Body of pancreas (tissue), 4 donors: ENCODE measurements around the gene TENM3. TPM values are rescaled to one million over a fixed set of nuclear protein-coding genes. Genes with fewer than 3 reads are reported as not detected.

Experiments
- ATAC-seq: fragments of 150-250 bp; one replicate; pipeline ENCODE4 v1.9.1; 2016
- DNase-seq, 4 donors: peaks; one replicate each; pipeline ENCODE4 v3.0.0-alpha.2; 2019
- H3K27ac ChIP-seq, 4 donors: fragments of 200-600 bp; sonication (generic); 1 replicate in 3 of 4; 2 replicates in 1 of 4; pipeline versions ENCODE4 v1.5.1 to v1.6.1; 2016 to 2019; ENCODE audit warnings: mild to moderate bottlenecking in 1 of 4, mixed read lengths in 1 of 4, moderate library complexity in 1 of 4
- H3K27me3 ChIP-seq, 2 donors: fragments of 200-600 bp; sonication (generic); one replicate each; pipeline ENCODE4 v1.6.0; 2016; ENCODE audit warnings: mild to moderate bottlenecking in 1 of 2
- H3K36me3 ChIP-seq, 2 donors: fragments of 200-600 bp; sonication (generic); replicated peaks in 1 of 2; 2 replicates each; pipeline ENCODE4 v1.5.1; 2016; ENCODE audit warnings: low read depth in 2 of 2; ENCODE audit not compliant: insufficient read depth in 1 of 2
- H3K4me1 ChIP-seq: fragments of 200-600 bp; sonication (generic); one replicate; pipeline ENCODE4 v1.6.0; 2016
- H3K4me3 ChIP-seq, 2 donors: fragments of 200-600 bp; sonication (generic); 1 replicate in 1 of 2; 2 replicates in 1 of 2; pipeline ENCODE4 v1.5.1; 2016 to 2019
- H3K9me3 ChIP-seq, 3 donors: fragments of 200-600 bp; sonication (generic); 1 replicate in 2 of 3; 2 replicates in 1 of 3; pipeline ENCODE4 v1.5.1; 2016
- POLR2A ChIP-seq, 3 donors: fragments of 450-650 bp; IDR thresholded peaks; one replicate each; pipeline ENCODE4 v1.6.1; 2016; ENCODE audit warnings: antibody characterized with exemption in 3 of 3, mild to moderate bottlenecking in 2 of 3
- WGBS, 2 donors: methylation state at CpG; one replicate each; pipeline ENCODE4 v1.1.5; 2017; 5-methylcytosine and 5-hydroxymethylcytosine counted together
- intact Hi-C: fragments of 100-400 bp; cut with DNase I; formaldehyde crosslinking; loops from one replicate; pipeline ENCODE4 v1.15.1; 2023
- total RNA-seq, 2 donors: library from RNA; depleted of rRNA; stranded (reverse); fragments of >200 nt; gene quantifications; one replicate each; pipeline ENCODE4 v1.1.0, GENCODE V29; 2016
- TF ChIP-seq, protein P1 (sequence below), 7 experiments: fragments of 450-650 bp in 4 of 7; fragments of 200-600 bp in 3 of 7; sonication (generic) in 3 of 7; IDR thresholded peaks; one replicate each; pipeline ENCODE4 v1.5.1; 2016 to 2019; ENCODE audit warnings: antibody characterized with exemption in 7 of 7

TENM3 gene
- total RNA-seq, 2 donors from 2014 or later, result 2.3 to 9.6 TPM

GRCh38 chr4:182286035-182286434 is 42.8 kb downstream of the TENM3 start:
- H3K9me3 ChIP-seq, result no peaks in the 10 kb centered on the region
- intact Hi-C loops, result no loop called here
- DNase-seq, result no peak
- no peak for TF ChIP-seq POLR2A (IDR thresholded peaks at IDR 0.05)
- TF ChIP-seq, protein P1, sequence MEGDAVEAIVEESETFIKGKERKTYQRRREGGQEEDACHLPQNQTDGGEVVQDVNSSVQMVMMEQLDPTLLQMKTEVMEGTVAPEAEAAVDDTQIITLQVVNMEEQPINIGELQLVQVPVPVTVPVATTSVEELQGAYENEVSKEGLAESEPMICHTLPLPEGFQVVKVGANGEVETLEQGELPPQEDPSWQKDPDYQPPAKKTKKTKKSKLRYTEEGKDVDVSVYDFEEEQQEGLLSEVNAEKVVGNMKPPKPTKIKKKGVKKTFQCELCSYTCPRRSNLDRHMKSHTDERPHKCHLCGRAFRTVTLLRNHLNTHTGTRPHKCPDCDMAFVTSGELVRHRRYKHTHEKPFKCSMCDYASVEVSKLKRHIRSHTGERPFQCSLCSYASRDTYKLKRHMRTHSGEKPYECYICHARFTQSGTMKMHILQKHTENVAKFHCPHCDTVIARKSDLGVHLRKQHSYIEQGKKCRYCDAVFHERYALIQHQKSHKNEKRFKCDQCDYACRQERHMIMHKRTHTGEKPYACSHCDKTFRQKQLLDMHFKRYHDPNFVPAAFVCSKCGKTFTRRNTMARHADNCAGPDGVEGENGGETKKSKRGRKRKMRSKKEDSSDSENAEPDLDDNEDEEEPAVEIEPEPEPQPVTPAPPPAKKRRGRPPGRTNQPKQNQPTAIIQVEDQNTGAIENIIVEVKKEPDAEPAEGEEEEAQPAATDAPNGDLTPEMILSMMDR (IDR thresholded peaks at IDR 0.05), result no peak
- no peak overlapping the region for H3K4me3 ChIP-seq
- H3K27ac ChIP-seq, result no peak overlapping the region
- no peaks in the 10 kb centered on the region for H3K4me1 ChIP-seq
- H3K27me3 ChIP-seq, result no peaks in the 10 kb centered on the region
- 62 to 74% methylated on average over 3 of the region's 3 CpGs for WGBS, 2 donors
- no peak for ATAC-seq
- no peaks in the 10 kb centered on the region for H3K36me3 ChIP-seq

DNA sequence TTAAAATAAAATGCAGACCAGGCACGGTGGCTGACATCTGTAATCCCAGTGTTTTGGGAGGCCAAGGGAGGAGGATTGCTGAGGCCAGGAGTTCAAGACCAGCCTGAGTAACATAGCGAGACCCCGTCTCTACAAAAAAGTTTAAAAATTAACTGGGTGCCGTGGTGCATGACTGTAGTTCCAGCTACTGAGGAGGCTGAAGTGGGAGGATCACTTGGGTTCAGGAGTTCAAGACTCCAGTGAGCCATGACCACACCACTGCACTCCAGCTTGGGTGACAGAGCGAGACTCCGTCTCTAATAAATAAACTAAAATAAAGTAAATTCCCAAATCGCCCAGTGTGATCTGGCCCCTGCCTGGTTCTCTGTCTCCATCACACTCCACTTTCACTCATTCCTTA is 43.7 kb downstream of the TENM3 start:
- intact Hi-C loops, result no loop called here
- Histone ChIP-seq H3K36me3 (no peaks in the 10 kb centered on the region), H3K27me3 (no peaks in the 10 kb centered on the region), H3K27ac (no peak overlapping the region), H3K9me3 (no peaks in the 10 kb centered on the region), H3K4me3 (no peak overlapping the region), H3K4me1 (no peaks in the 10 kb centered on the region)
- WGBS, 2 donors, result 80 to 87% methylated on average over 7 of the region's 7 CpGs
- TF ChIP-seq, protein P1 (IDR thresholded peaks at IDR 0.05), result no peak
- TF ChIP-seq POLR2A (IDR thresholded peaks at IDR 0.05), result no peak
- DNase-seq, result no peak
- ATAC-seq, result no peak

DNA sequence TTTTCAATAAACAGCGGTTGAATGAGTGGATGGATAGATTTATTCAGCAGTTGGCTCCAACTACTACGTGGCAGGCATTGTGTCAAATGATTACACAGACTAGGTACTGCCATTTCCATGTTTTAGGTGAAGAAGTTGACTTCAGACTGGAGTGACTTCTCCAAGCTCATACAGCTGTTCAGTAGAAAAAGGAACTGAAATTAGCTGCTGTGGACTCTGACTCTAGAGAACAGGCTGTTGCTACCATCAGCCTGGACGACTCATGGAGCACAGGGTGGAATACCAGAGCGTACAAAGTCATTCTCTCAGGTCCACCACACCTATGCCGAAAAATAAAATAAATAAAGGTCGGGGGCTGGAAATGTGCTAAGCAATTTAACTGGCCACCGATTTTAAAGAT is 45.3 kb downstream of the TENM3 start:
- no peaks in the 10 kb centered on the region for H3K9me3 ChIP-seq
- ATAC-seq, result no peak
- DNase-seq, result no peak
- H3K27me3 ChIP-seq, result no peaks in the 10 kb centered on the region
- intact Hi-C loops, result no loop called here
- no peak overlapping the region for H3K4me3 ChIP-seq
- 78 to 79% methylated on average over 7 of the region's 7 CpGs for WGBS, 2 donors
- no peaks in the 10 kb centered on the region for H3K36me3 ChIP-seq
- H3K4me1 ChIP-seq, result no peaks in the 10 kb centered on the region
- no peak for TF ChIP-seq POLR2A (IDR thresholded peaks at IDR 0.05)
- TF ChIP-seq, protein P1 (IDR thresholded peaks at IDR 0.05), result no peak
- no peak overlapping the region for H3K27ac ChIP-seq

GRCh38 chr4:182289809-182290208 is 46.6 kb downstream of the TENM3 start:
- H3K27ac ChIP-seq, result no peak overlapping the region
- H3K36me3 ChIP-seq, result no peaks in the 10 kb centered on the region
- ATAC-seq (no peak), DNase-seq (no peak)
- H3K4me1 ChIP-seq, result no peaks in the 10 kb centered on the region
- intact Hi-C loops, result no loop called here
- no peaks in the 10 kb centered on the region for H3K9me3 ChIP-seq
- H3K4me3 ChIP-seq, result no peak overlapping the region
- no peak for TF ChIP-seq POLR2A (IDR thresholded peaks at IDR 0.05)
- TF ChIP-seq, protein P1 (IDR thresholded peaks at IDR 0.05), result no peak
- H3K27me3 ChIP-seq, result no peaks in the 10 kb centered on the region
- 81 to 84% methylated on average over 13 of the region's 13 CpGs for WGBS, 2 donors

GRCh38 chr4:182291175-182291574 is 48.0 kb downstream of the TENM3 start:
- TF ChIP-seq POLR2A (IDR thresholded peaks at IDR 0.05), result no peak
- TF ChIP-seq, protein P1 (IDR thresholded peaks at IDR 0.05), result no peak
- H3K27ac ChIP-seq, result no peak overlapping the region
- DNase-seq (no peak), ATAC-seq (no peak)
- H3K9me3 ChIP-seq, result no peaks in the 10 kb centered on the region
- no peaks in the 10 kb centered on the region for H3K27me3 ChIP-seq
- H3K4me3 ChIP-seq, result no peak overlapping the region
- H3K4me1 ChIP-seq, result no peaks in the 10 kb centered on the region
- 82 to 93% methylated on average over 5 to 8 of the region's 8 CpGs for WGBS, 2 donors
- intact Hi-C loops, result no loop called here
- no peaks in the 10 kb centered on the region for H3K36me3 ChIP-seq
